Neural cell (in vitro differentiated cells): ENCODE results near the gene NRSN2.

ENCODE experiments used
- CTCF ChIP-seq: fragments of 450-650 bp; IDR thresholded peaks from 2 replicates; pipeline ENCODE4 v1.5.1; 2014; ENCODE audit warnings: antibody characterized with exemption, mild to moderate bottlenecking, moderate library complexity; ENCODE audit not compliant: poor library complexity, severe bottlenecking
- MXI1 ChIP-seq: fragments of 450-650 bp; conservative IDR thresholded peaks from 2 replicates; pipeline ENCODE4 v1.6.1; 2014; ENCODE audit warnings: antibody characterized with exemption, mild to moderate bottlenecking; ENCODE audit not compliant: poor library complexity, severe bottlenecking
- POLR2AphosphoS5 ChIP-seq: IDR thresholded peaks from 2 replicates; pipeline ENCODE4 v1.6.1; 2012
- SMC3 ChIP-seq: fragments of 450-650 bp; conservative IDR thresholded peaks from 2 replicates; pipeline ENCODE4 v1.6.1; 2014; ENCODE audit warnings: antibody characterized with exemption, mild to moderate bottlenecking, moderate library complexity; ENCODE audit not compliant: poor library complexity

- TF ChIP-seq CTCF (no peak), POLR2AphosphoS5 (no peak), SMC3 (no peak), MXI1 (no peak)
Measured at GRCh38 chr20:400454-401275, 53.8 kb downstream of the NRSN2 start.
